GM10266 (cell line): ENCODE measurements around the gene ETS2.

Experiments used
- DNase-seq: peaks from one replicate; pipeline ENCODE4 v3.0.0; 2012; ENCODE audit errors: extremely low spot score
- CTCF ChIP-seq: IDR thresholded peaks from 2 replicates; pipeline ENCODE4 v1.5.1; 2012; ENCODE audit warnings: mild to moderate bottlenecking, low read depth; ENCODE audit not compliant: control insufficient read depth, insufficient read depth; ENCODE audit errors: missing control alignments

Gene ETS2

DNA sequence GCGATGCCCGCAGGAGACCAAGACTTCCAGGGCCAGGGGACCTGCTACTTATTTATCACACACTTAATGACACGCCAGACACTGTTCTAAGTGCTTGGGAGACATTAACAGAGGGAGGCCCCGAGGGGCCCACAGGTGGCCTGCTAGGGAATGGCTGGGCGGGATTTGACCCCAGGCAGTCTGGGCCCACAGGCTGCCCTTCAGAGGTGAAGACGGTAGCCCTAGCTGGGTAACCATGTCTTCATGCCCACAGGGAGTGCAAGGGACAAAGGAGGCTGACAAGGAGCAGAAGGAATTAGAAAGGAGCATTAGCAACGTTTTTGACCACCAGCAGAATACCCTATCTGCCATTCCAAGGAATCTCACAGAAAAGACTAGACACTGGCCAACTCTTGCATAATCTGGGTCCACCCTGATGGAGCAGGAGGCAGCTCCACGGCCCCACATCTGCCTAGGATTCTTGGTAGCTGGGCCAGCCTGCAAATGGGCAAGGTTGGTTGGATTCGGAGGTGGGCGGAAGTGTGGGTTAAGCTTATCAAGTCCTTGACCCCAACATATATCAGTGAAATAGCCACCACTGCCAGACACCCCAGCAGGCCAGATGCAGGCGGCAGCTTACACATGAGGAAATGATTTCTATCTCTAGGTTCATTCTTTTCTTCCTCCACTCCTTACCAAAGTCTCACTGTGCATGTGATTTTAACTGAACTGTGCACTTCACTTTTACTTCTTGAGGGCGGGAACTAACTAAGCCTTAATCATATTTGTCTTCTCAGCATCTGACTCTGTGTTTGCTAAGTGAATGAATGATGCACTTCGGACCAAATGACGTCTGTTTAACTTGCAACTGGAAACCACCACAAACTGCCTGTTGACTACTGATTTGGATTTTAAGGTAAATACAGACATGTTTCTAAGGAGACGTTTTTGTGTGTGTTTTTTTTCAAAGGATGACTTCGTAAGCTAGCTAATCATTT lies 3.4 kb upstream of the ETS2 start:
- TF ChIP-seq CTCF = no peak
- DNase-seq = no peak

GRCh38 chr21:38803075-38803660 lies 2.6 kb upstream of the ETS2 start:
- no peak for DNase-seq

DNA sequence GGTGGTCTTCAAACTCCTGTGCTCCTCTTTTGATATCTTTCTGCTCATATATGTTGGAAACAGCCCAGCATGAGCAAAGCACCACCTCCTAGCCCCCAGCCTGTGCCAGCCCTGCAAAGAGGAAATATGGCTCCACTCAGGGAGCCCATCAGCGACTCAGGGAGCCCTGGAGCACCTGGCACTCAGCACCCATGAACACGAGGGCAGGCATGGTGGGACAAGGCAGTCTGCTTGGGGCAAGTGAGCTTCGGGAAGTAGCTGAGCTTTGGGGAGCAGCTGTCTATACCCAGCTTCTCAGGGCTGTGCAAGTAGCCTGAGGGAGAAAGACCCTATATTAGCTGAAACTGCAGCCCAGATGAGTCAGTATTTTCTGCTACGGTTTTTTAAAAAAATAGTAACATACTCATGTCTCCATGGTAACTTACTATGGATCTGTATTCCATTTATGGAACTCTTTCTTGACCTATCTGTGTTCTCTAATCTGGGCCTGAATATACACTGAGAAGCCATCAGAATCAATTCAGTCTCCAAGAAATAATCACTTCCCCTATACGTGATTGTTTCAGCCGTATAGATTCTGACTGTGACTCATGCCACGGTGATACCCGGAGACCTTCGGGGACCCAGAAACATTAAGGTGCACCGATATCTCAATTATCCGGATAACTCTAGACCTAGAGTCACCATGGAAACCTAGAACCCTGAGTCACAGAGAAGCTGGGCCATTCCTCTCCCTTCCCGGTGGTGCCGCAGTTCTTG lies 1.5 kb upstream of the ETS2 start:
- DNase-seq = no peak
- no peak for TF ChIP-seq CTCF

More at GRCh38 chr21:38803075-38803660, 2.6 kb upstream of the ETS2 start:
- no peak for TF ChIP-seq CTCF

DNA sequence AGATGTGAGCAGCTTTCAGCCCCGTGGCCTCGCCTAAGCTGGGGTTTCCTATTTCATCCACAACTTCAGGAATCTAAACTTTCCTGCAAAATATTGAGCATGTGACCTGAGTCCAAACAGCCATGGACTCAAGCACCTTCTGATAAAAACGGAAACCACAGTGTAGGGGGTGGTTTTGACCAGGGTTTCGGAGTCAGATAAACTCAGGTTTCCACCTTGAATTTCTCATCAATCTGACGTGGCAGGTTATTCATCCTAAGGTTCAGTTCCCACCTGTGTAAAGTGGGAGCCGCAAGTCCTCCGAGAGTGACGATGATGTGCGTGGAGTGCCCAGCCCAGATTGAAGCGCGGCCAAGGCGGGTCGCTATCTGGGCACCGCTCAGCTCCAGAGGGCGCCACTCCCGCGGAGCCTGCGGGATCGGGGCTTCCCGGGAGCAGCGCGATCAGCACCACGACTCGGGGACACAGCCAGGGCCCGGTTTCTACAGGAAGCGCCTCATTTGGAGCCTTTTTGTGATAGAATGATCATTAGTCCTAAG lies 871 bp upstream of the ETS2 start:
- peak; percentile 42 for DNase-seq
- peak; percentile 29 for TF ChIP-seq CTCF

DNA sequence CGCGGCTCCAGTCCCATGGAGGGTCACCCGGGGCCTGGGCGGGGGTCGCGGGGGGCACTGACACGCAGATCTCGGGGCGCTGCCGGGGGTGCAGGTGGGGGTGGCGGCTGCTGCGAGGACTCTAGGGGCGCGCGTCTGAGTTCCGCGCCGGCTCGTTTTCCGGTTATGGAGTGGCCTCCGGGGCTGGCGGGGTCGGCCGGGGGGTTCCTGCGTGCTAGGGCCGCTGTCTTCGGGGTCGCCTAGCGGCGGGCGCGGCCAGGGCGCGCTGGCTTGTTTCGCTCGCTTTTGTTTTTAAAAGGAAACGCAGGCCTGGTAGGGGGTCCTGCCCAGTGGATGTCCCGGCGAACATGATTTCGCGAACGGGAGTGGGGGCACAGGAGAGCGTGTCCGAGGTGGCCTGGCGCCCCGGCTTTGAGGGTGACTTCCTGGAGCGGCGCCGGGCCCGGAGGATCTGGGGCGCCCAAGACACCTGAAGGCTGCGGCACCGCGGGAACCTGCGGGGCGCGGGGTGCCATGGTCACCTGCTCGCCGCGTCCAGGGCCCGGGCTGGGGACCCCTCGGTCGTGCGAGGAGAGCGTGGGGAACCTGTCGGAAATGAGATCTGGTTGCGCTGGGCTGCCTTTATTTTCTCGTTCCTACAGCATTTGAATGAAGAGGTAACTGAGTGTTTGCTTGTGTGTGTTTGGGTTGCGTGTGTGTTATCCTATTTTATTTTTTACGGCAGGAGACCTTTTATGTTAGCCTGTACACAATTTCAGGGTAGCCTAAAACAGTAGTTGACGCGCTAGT lies 618 bp downstream of the ETS2 start:
- DNase-seq = peak; percentile 61
- TF ChIP-seq CTCF = no peak

GRCh38 chr21:38806942-38807284 lies 1.2 kb downstream of the ETS2 start:
- DNase-seq = no peak
- TF ChIP-seq CTCF = no peak
